GM12878 (cell line): ENCODE results near the gene CNTD1. TPM values are rescaled to one million over a fixed set of nuclear protein-coding genes. Genes with fewer than 3 reads are reported as not detected.

Source experiments
- ATAC-seq: fragments of 200-7000 bp; cut with Tn5 transposase; 3 replicates; pipeline ENCODE4 v1.9.1; 2020; ENCODE audit warnings: mild to moderate bottlenecking, moderate library complexity
- BruUV-seq: library from RNA; stranded (reverse); fragments of 400-500 nt; replicated peaks from 2 replicates; lab custom pipeline; 2021; lab: Mats Ljungman, UMichigan
- CTCF ChIA-PET: fragments of 300-600 bp; sonication (Branson Sonifier 250); formaldehyde crosslinking; extraction: SDS; loops from one replicate; lab custom pipeline; 2021; ENCODE audit warnings: inconsistent platforms; lab: Yijun Ruan, JAX
- POLR2A ChIA-PET: fragments of 350-600 bp; formaldehyde crosslinking; extraction: SDS; loops from one replicate; lab custom pipeline; 2021; ENCODE audit warnings: inconsistent platforms; lab: Charles Lee
- RAD21 ChIA-PET: fragments of 300-600 bp; sonication (Branson Sonifier 250); formaldehyde crosslinking; loops from one replicate; lab custom pipeline; 2023; ENCODE audit warnings: antibody characterized with exemption; ENCODE audit not compliant: unreplicated experiment; lab: Charles Lee
- SMC1A ChIA-PET: fragments of 300-600 bp; sonication (Branson Sonifier 250); formaldehyde crosslinking; loops from one replicate; lab custom pipeline; 2023; ENCODE audit not compliant: unreplicated experiment, uncharacterized antibody; lab: Charles Lee
- DNase-seq: peaks from one replicate; pipeline ENCODE4 v3.0.0-alpha.2; 2011; ENCODE audit warnings: low read depth, low spot score
- FAIRE-seq: peaks from 3 replicates; lab custom pipeline; 2011; peaks lifted over from hg19 to GRCh38; lab: Jason Lieb, UNC
- H2AFZ ChIP-seq: 2 replicates; pipeline ENCODE4 v1.6.0; 2011; ENCODE audit warnings: low read depth, low read length, control low read depth; ENCODE audit not compliant: control insufficient read depth
- H3K27ac ChIP-seq: 2 replicates; pipeline ENCODE4 v1.5.1; 2011; ENCODE audit warnings: control low read depth; ENCODE audit not compliant: control insufficient read depth, insufficient read depth
- H3K27me3 ChIP-seq, 2 experiments: replicated peaks in 1 of 2; 2 replicates each; pipeline versions ENCODE4 v1.6.0 to v1.6.1; 2011; ENCODE audit warnings: low read length in 1 of 2; ENCODE audit not compliant: control insufficient read depth in 2 of 2, insufficient read depth in 2 of 2
- H3K36me3 ChIP-seq, 2 experiments: 2 replicates each; pipeline ENCODE4 v1.5.1; 2011; ENCODE audit warnings: low read length in 1 of 2; ENCODE audit not compliant: control insufficient read depth in 2 of 2, insufficient read depth in 2 of 2
- H3K4me1 ChIP-seq: 2 replicates; pipeline ENCODE4 v1.6.1; 2011; ENCODE audit warnings: mild to moderate bottlenecking, low read length, moderate library complexity, mixed read lengths; ENCODE audit not compliant: control insufficient read depth, insufficient read depth
- H3K4me2 ChIP-seq: 2 replicates; pipeline ENCODE4 v1.6.0; 2011; ENCODE audit warnings: control low read depth; ENCODE audit not compliant: control insufficient read depth, insufficient read depth
- H3K4me3 ChIP-seq: fragments of 200-600 bp; sonication (generic); 2 replicates; pipeline ENCODE4 v1.5.1; 2016
- H3K79me2 ChIP-seq: 2 replicates; pipeline ENCODE4 v1.6.0; 2011; ENCODE audit warnings: low read length; ENCODE audit not compliant: control insufficient read depth, insufficient read depth
- H3K9ac ChIP-seq: 2 replicates; pipeline ENCODE4 v1.8.0; 2011; ENCODE audit warnings: low read length, control low read depth, mixed read lengths; ENCODE audit not compliant: control insufficient read depth, insufficient read depth
- H3K9me3 ChIP-seq: replicated peaks from 3 replicates; pipeline ENCODE4 v1.5.1; 2011; ENCODE audit warnings: mild to moderate bottlenecking, low read length; ENCODE audit not compliant: control insufficient read depth, insufficient read depth
- H4K20me1 ChIP-seq: 2 replicates; pipeline ENCODE4 v1.6.0; 2011; ENCODE audit not compliant: control insufficient read depth, insufficient read depth
- BCL11A ChIP-seq: IDR thresholded peaks from 2 replicates; pipeline ENCODE4 v1.6.1; 2011; ENCODE audit warnings: low read depth, low read length
- CUX1 ChIP-seq: IDR thresholded peaks from 2 replicates; pipeline ENCODE4 v1.6.1; 2012; ENCODE audit warnings: improper control_type of control experiment, low read depth, low read length; ENCODE audit not compliant: insufficient replicate concordance
- DPF2 ChIP-seq: fragments of 450-650 bp; IDR thresholded peaks from 2 replicates; pipeline ENCODE4 v1.6.1; 2017; ENCODE audit warnings: mild to moderate bottlenecking
- GATAD2B ChIP-seq: fragments of 450-650 bp; conservative IDR thresholded peaks from 2 replicates; pipeline ENCODE4 v1.6.1; 2017; ENCODE audit warnings: low read depth, mild to moderate bottlenecking, moderate library complexity
- KAT2A ChIP-seq: conservative IDR thresholded peaks from 2 replicates; pipeline ENCODE4 v1.6.1; 2011; ENCODE audit warnings: low read depth, low read length; ENCODE audit not compliant: control insufficient read depth
- NFYB ChIP-seq: IDR thresholded peaks from 2 replicates; pipeline ENCODE4 v1.6.1; 2011; ENCODE audit warnings: low read depth, mild to moderate bottlenecking, low read length, improper control_type of control experiment, moderate library complexity; ENCODE audit not compliant: insufficient read depth
- RAD21 ChIP-seq: IDR thresholded peaks from 2 replicates; pipeline ENCODE4 v1.6.1; 2011; ENCODE audit warnings: mild to moderate bottlenecking, low read depth, low read length, moderate library complexity; ENCODE audit not compliant: insufficient read depth
- RAD51 ChIP-seq: fragments of 450-650 bp; IDR thresholded peaks from 2 replicates; pipeline ENCODE4 v1.6.1; 2016; ENCODE audit warnings: moderate library complexity, mild to moderate bottlenecking, inconsistent platforms
- SMC3 ChIP-seq: IDR thresholded peaks from 2 replicates; pipeline ENCODE4 v1.6.1; 2011; ENCODE audit warnings: low read length, improper control_type of control experiment, borderline replicate concordance
- SREBF1 ChIP-seq: IDR thresholded peaks from 2 replicates; pipeline ENCODE4 v1.6.1; 2012; ENCODE audit warnings: mild to moderate bottlenecking, low read length
- WGBS: methylation state at CpG from one replicate; pipeline ENCODE4 v1.1.6; 2016; ENCODE audit warnings: low lambda C conversion rate; ENCODE audit not compliant: insufficient replicate concordance, insufficient coverage; ENCODE audit errors: missing lambda C conversion rate; 5-methylcytosine and 5-hydroxymethylcytosine counted together
- in situ Hi-C: fragments of 300-500 bp; cut with MboI; formaldehyde crosslinking; loops from 9 replicates; pipeline ENCODE4 v1.14.3; 2018; ENCODE audit warnings: mixed read lengths
- intact Hi-C: fragments of 100-400 bp; cut with micrococcal nuclease; formaldehyde crosslinking; loops from one replicate; pipeline ENCODE4 v1.14.2; 2022; ENCODE audit not compliant: unreplicated experiment
- polyA plus RNA-seq, 11 experiments: library from polyadenylated mRNA; depleted of rRNA in 4 of 11; unstranded in 6 of 11; stranded (reverse) in 5 of 11; fragments of >200 nt; fragmentation: Nextera tagmentation in 4 of 11; fragmentation: Illumina TruSeq in 1 of 11; extraction: Ambion mirVana in 4 of 11; extraction: Trizol in 1 of 11; gene quantifications; 1 replicate in 1 of 11; 2 replicates in 10 of 11; pipeline versions ENCODE4 v1.2.1 to v1.2.3, GENCODE V29; 2011 to 2016; ENCODE audit warnings: inconsistent platforms in 2 of 11, missing spikeins in 2 of 11, low read depth in 1 of 11
- total RNA-seq, 4 experiments: library from RNA; depleted of rRNA in 3 of 4; stranded (reverse); fragments of >200 nt in 3 of 4; fragmentation: Illumina TruSeq in 1 of 4; extraction: Trizol in 1 of 4; gene quantifications; 2 replicates each; pipeline versions ENCODE4 v1.2.1 to v1.2.3, GENCODE V29; 2013 to 2021
- TF ChIP-seq, protein P1 (sequence below): IDR thresholded peaks from 2 replicates; pipeline ENCODE4 v1.6.1; 2011; ENCODE audit warnings: low read depth, mild to moderate bottlenecking, low read length, moderate library complexity, borderline replicate concordance; ENCODE audit errors: extremely low read depth

Gene CNTD1
- total and polyA plus RNA-seq, 10 of the 15 experiments (the other 5 are each of a cell fraction or from before 2014, with no cell fraction given), result 0.06 to 1.5 (median 1.1) TPM; not detected in 4

GRCh38 chr17:42809250-42809649 lies 10.6 kb downstream of the CNTD1 start:
- no peak for FAIRE-seq
- no peak overlapping the region for H3K27ac ChIP-seq

More at GRCh38 chr17:42809250-42809649, 10.6 kb downstream of the CNTD1 start:
- H3K36me3 ChIP-seq, result peaks cover 0 to 16% of the 10 kb centered on the region in 2 experiments; a peak in 3 of 4 replicates
- POLR2A ChIA-PET, result no interaction called here
- no peak overlapping the region for H3K4me3 ChIP-seq
- H3K27me3 ChIP-seq, result no peaks in the 10 kb centered on the region
- ATAC-seq, result no peak
- no peaks in the 10 kb centered on the region for H3K79me2 ChIP-seq
- BruUV-seq, result no TSS peak
- H3K9ac ChIP-seq, result no peak overlapping the region
- no peaks in the 10 kb centered on the region for H3K9me3 ChIP-seq
- in situ Hi-C loops, result no loop called here
- 97% methylated on average over 3 of the region's 3 CpGs for WGBS
- no peak for DNase-seq
- intact Hi-C loops, result no loop called here
- RAD21 ChIA-PET, result no interaction called here
- no peak overlapping the region for H2AFZ ChIP-seq
- no peaks in the 10 kb centered on the region for H3K4me1 ChIP-seq
- CTCF ChIA-PET, result interaction anchor here (2.3 to 2.4 kb wide), 2 partner anchors 11 to 15 kb away, joined by 9 to 17 read pairs; partner anchors contain the start of gene BECN1
- TF ChIP-seq, protein P1, sequence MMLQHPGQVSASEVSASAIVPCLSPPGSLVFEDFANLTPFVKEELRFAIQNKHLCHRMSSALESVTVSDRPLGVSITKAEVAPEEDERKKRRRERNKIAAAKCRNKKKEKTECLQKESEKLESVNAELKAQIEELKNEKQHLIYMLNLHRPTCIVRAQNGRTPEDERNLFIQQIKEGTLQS, result no peak
- TF ChIP-seq CUX1, result no peak
- TF ChIP-seq RAD51, result no peak
- TF ChIP-seq DPF2, result no peak
- no peak for TF ChIP-seq NFYB
- TF ChIP-seq BCL11A, result no peak
- TF ChIP-seq RAD21, result no peak
- TF ChIP-seq KAT2A, result no peak
- no peak for TF ChIP-seq SREBF1
- no peak for TF ChIP-seq SMC3
- TF ChIP-seq GATAD2B, result no peak
- H4K20me1 ChIP-seq, result no peaks in the 10 kb centered on the region
- SMC1A ChIA-PET, result no interaction called here
- no peak overlapping the region for H3K4me2 ChIP-seq
